SJCRH30 (cell line): ENCODE data around the gene HSD17B14. TPM values are rescaled to one million over a fixed set of nuclear protein-coding genes. Genes with fewer than 3 reads are reported as not detected.
"Not testable (repeated sequence)": the region's sequence is repeated elsewhere in the genome, so short reads cannot be mapped to it uniquely, and the experiment has no call there.

ENCODE experiments used
- DNase-seq, 2 experiments: peaks; one replicate each; pipeline ENCODE4 v3.0.0-alpha.2; 2015 to 2020
- H3K27ac ChIP-seq: fragments of 250-450 bp; sonication (Bioruptor Pico); 2 replicates; pipeline ENCODE4 v1.5.1; 2020; ENCODE audit warnings: mild to moderate bottlenecking, moderate library complexity
- H3K27me3 ChIP-seq: fragments of 250-450 bp; sonication (Bioruptor Pico); 2 replicates; pipeline ENCODE4 v1.5.1; 2020; ENCODE audit warnings: mild to moderate bottlenecking, moderate library complexity
- H3K36me3 ChIP-seq: fragments of 250-450 bp; sonication (Bioruptor Pico); 2 replicates; pipeline ENCODE4 v1.5.1; 2020; ENCODE audit warnings: mild to moderate bottlenecking, moderate library complexity
- H3K4me1 ChIP-seq: fragments of 250-450 bp; sonication (Bioruptor Pico); 2 replicates; pipeline ENCODE4 v1.5.1; 2020; ENCODE audit warnings: mild to moderate bottlenecking, moderate library complexity
- H3K4me3 ChIP-seq: fragments of 250-450 bp; sonication (Bioruptor Pico); 2 replicates; pipeline ENCODE4 v1.5.1; 2020; ENCODE audit warnings: mild to moderate bottlenecking, moderate library complexity
- H3K9me3 ChIP-seq: fragments of 250-450 bp; sonication (Bioruptor Pico); replicated peaks from 2 replicates; pipeline ENCODE4 v1.5.1; 2020; ENCODE audit warnings: mild to moderate bottlenecking, moderate library complexity
- total RNA-seq: library from RNA; depleted of rRNA; stranded (reverse); fragments of >200 nt; shearing (Covaris generic); gene quantifications from 2 replicates; pipeline ENCODE4 v1.2.3, GENCODE V29; 2014

The HSD17B14 gene
- total RNA-seq, 1 experiment from 2014 or later, result not detected

GRCh38 chr19:48804496-48804895 is 31.8 kb downstream of the HSD17B14 start:
- no peaks in the 10 kb centered on the region for H3K27me3 ChIP-seq

GRCh38 chr19:48802623-48803022 is 33.7 kb downstream of the HSD17B14 start:
- Histone ChIP-seq H3K36me3 (no peaks in the 10 kb centered on the region), H3K9me3 (no peaks in the 10 kb centered on the region), H3K4me3 (no peak overlapping the region), H3K4me1 (peaks cover 19% of the 10 kb centered on the region), H3K27ac (no peak overlapping the region), H3K27me3 (no peaks in the 10 kb centered on the region)
- no peak for DNase-seq

More at GRCh38 chr19:48804496-48804895, 31.8 kb downstream of the HSD17B14 start:
- Histone ChIP-seq H3K9me3 (no peaks in the 10 kb centered on the region), H3K4me1 (peaks cover 5% of the 10 kb centered on the region), H3K27ac (no peak overlapping the region), H3K36me3 (no peaks in the 10 kb centered on the region), H3K4me3 (no peak overlapping the region)
- DNase-seq, result no peak

- Histone ChIP-seq H3K9me3 (no peaks in the 10 kb centered on the region), H3K27me3 (no peaks in the 10 kb centered on the region), H3K4me3 (no peak overlapping the region), H3K36me3 (no peaks in the 10 kb centered on the region), H3K4me1 (peaks cover 22% of the 10 kb centered on the region), H3K27ac (peak overlapping the region; percentile 75)
- no peak for DNase-seq
Observed at GRCh38 chr19:48799358-48800300, 36.7 kb downstream of the HSD17B14 start.

GRCh38 chr19:48798937-48799336 is 37.4 kb downstream of the HSD17B14 start:
- no peaks in the 10 kb centered on the region for H3K36me3 ChIP-seq
- no peaks in the 10 kb centered on the region for H3K9me3 ChIP-seq
- H3K4me1 ChIP-seq, result peaks cover 22% of the 10 kb centered on the region
- no peak overlapping the region for H3K4me3 ChIP-seq
- peak; percentile 87 to 88 for DNase-seq
- H3K27me3 ChIP-seq, result no peaks in the 10 kb centered on the region
- peak overlapping the region; percentile 75 for H3K27ac ChIP-seq

GRCh38 chr19:48797103-48797502 is 39.2 kb downstream of the HSD17B14 start:
- DNase-seq, result no peak
- H3K27ac ChIP-seq, result no peak overlapping the region
- H3K4me1 ChIP-seq, result peaks cover 22% of the 10 kb centered on the region
- no peaks in the 10 kb centered on the region for H3K9me3 ChIP-seq
- H3K27me3 ChIP-seq, result no peaks in the 10 kb centered on the region
- H3K4me3 ChIP-seq, result no peak overlapping the region
- H3K36me3 ChIP-seq, result no peaks in the 10 kb centered on the region

- no peaks in the 10 kb centered on the region for H3K36me3 ChIP-seq
- no peak overlapping the region for H3K27ac ChIP-seq
- H3K4me3 ChIP-seq, result no peak overlapping the region
- H3K4me1 ChIP-seq, result peaks cover 22% of the 10 kb centered on the region
- DNase-seq, result no peak
- no peaks in the 10 kb centered on the region for H3K9me3 ChIP-seq
- no peaks in the 10 kb centered on the region for H3K27me3 ChIP-seq
Observed at GRCh38 chr19:48796298-48797083, 39.8 kb downstream of the HSD17B14 start.

GRCh38 chr19:48795685-48796070 is 40.6 kb downstream of the HSD17B14 start:
- Histone ChIP-seq H3K4me1 (peaks cover 22% of the 10 kb centered on the region), H3K27me3 (no peaks in the 10 kb centered on the region), H3K27ac (peak overlapping the region; percentile 22), H3K36me3 (no peaks in the 10 kb centered on the region), H3K4me3 (no peak overlapping the region), H3K9me3 (no peaks in the 10 kb centered on the region)
- DNase-seq, result no peak

- peak; percentile 91 to 95 for DNase-seq
- Histone ChIP-seq H3K27ac (peak overlapping the region; percentile 22), H3K36me3 (no peaks in the 10 kb centered on the region), H3K9me3 (no peaks in the 10 kb centered on the region), H3K4me1 (peaks cover 22% of the 10 kb centered on the region), H3K27me3 (no peaks in the 10 kb centered on the region), H3K4me3 (peak overlapping the region; percentile 56)
Observed at GRCh38 chr19:48795055-48795684, 41.1 kb downstream of the HSD17B14 start.

GRCh38 chr19:48794291-48794690 is 42.0 kb downstream of the HSD17B14 start:
- H3K27ac ChIP-seq, result no peak overlapping the region
- no peak for DNase-seq
- no peaks in the 10 kb centered on the region for H3K36me3 ChIP-seq
- H3K9me3 ChIP-seq, result no peaks in the 10 kb centered on the region
- no peak overlapping the region for H3K4me3 ChIP-seq
- H3K4me1 ChIP-seq, result peaks cover 15% of the 10 kb centered on the region
- H3K27me3 ChIP-seq, result no peaks in the 10 kb centered on the region

GRCh38 chr19:48793271-48793670 is 43.0 kb downstream of the HSD17B14 start:
- Histone ChIP-seq H3K9me3 (no peaks in the 10 kb centered on the region), H3K36me3 (no peaks in the 10 kb centered on the region), H3K27me3 (no peaks in the 10 kb centered on the region), H3K27ac (no peak overlapping the region), H3K4me1 (peaks cover 5% of the 10 kb centered on the region), H3K4me3 (no peak overlapping the region)
- DNase-seq, result no peak

- H3K4me3 ChIP-seq, H3K27ac ChIP-seq, H3K36me3 ChIP-seq, H3K9me3 ChIP-seq, DNase-seq, H3K4me1 ChIP-seq, H3K27me3 ChIP-seq: not testable (repeated sequence)
Observed at GRCh38 chr19:48787331-48787730, 49.0 kb downstream of the HSD17B14 start.

- not testable (repeated sequence) for H3K9me3 ChIP-seq, H3K36me3 ChIP-seq, H3K27ac ChIP-seq, H3K4me1 ChIP-seq, H3K4me3 ChIP-seq, DNase-seq, H3K27me3 ChIP-seq
Observed at GRCh38 chr19:48786422-48786821, 49.9 kb downstream of the HSD17B14 start.

- Histone ChIP-seq H3K36me3 (no peaks in the 10 kb centered on the region), H3K4me1 (0 out of 2 replicates have a peak, but pooled peaks cover 8% of the 10 kb centered on the region), H3K27me3 (peaks cover 3% of the 10 kb centered on the region; the same call in 1 of the 2 replicates), H3K27ac (no peak overlapping the region), H3K9me3 (no peaks in the 10 kb centered on the region), H3K4me3 (no peak overlapping the region)
- DNase-seq, result peak in 1 of 2 experiments; percentile 44
Observed at GRCh38 chr19:48784527-48784926, 51.8 kb downstream of the HSD17B14 start.

GRCh38 chr19:48780631-48781391 is 55.5 kb downstream of the HSD17B14 start:
- no peak overlapping the region for H3K4me3 ChIP-seq
- no peaks in the 10 kb centered on the region for H3K36me3 ChIP-seq
- peak; percentile 26 to 42 for DNase-seq
- no peaks in the 10 kb centered on the region for H3K9me3 ChIP-seq
- peaks cover 3% of the 10 kb centered on the region; the same call in 1 of the 2 replicates for H3K27me3 ChIP-seq
- no peak overlapping the region for H3K27ac ChIP-seq
- 0 out of 2 replicates have a peak, but pooled peaks cover 8% of the 10 kb centered on the region for H3K4me1 ChIP-seq
